Hepatocyte (in vitro differentiated cells): ENCODE results near the gene ARL17B.
"Not testable (repeated sequence)": the region's sequence is repeated elsewhere in the genome, so short reads cannot be mapped to it uniquely, and the experiment has no call there.

ENCODE experiments used
- CTCF ChIP-seq: fragments of 200-600 bp; sonication (generic); IDR thresholded peaks from 2 replicates; pipeline ENCODE4 v1.5.1; 2016; ENCODE audit warnings: antibody characterized with exemption, mild to moderate bottlenecking; ENCODE audit not compliant: poor library complexity
- EZH2 ChIP-seq: fragments of 200-600 bp; sonication (generic); IDR thresholded peaks from 2 replicates; pipeline ENCODE4 v1.6.1; 2016; ENCODE audit warnings: antibody characterized with exemption, mild to moderate bottlenecking, borderline replicate concordance
- EZH2phosphoT487 ChIP-seq: fragments of 200-600 bp; sonication (generic); IDR thresholded peaks from one replicate; pipeline ENCODE4 v1.6.1; 2018; ENCODE audit warnings: antibody characterized with exemption, mild to moderate bottlenecking, low read depth, moderate library complexity; ENCODE audit not compliant: unreplicated experiment, severe bottlenecking

DNA sequence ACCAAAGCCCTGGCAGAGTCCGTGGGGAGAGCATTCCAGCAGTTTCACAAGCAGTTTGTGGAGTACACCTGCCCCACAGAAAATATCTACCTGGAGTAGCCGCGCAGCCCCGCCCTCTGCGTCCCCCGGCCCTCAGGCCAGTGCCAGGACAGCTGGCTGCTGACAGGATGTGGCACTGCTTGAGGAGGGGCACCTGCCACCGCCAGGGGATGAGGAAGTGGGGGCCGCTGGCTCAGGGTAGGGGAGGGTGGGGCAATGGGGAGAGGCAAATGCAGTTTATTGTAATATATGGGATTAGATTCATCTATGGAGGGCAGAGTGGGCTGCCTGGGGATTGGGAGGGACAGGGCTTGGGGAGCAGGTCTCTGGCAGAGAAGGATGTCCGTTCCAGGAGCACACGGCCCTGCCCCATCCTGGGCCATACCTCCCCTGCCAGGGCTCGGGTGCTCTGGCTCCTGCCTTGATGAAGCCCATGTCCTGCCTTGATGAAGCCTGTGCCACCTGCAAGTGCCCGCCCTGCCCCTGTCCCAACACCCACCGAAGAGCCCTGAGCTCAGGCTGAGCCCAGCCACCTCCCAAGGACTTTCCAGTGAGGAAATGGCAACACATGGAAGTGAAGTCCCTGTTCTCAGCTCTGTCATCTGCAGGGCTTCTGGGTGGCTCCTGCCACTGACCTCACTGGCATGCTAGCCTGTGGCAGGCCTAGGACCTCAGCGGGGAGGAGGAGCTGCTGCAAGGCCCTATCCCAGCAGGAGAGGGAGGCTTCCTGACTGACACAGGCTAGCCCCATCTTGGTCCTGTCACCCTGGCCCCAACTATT, 116.4 kb downstream of the ARL17B start:
- not testable (repeated sequence) for TF ChIP-seq CTCF, EZH2, EZH2phosphoT487
